ENCODE data around the gene LEAP2. TPM values are rescaled to one million over a fixed set of nuclear protein-coding genes. Genes with fewer than 3 reads are reported as not detected.

LEAP2 gene
- total and polyA plus RNA-seq, 2 of the 4 experiments (the other 2 are of a cell fraction) = under 0.01 to 0.36 TPM

GRCh38 chr5:132865668-132866341 lies 7.7 kb upstream of the LEAP2 start:
- Histone ChIP-seq H4K91ac (ENCODE audit: insufficient read depth, low read depth, low read length) (peak overlapping the region; percentile 47), H3K23ac (ENCODE audit: low read depth, low read length) (peak overlapping the region; percentile 54; the same call in 1 of the 2 replicates), H3K56ac (ENCODE audit: extremely low read depth, insufficient read depth, low read length) (peak overlapping the region; percentile 62; the same call in 1 of the 2 replicates), H3K79me1 (ENCODE audit: low read depth in 1 of 2, low read length in 2 of 2) (peaks cover 9 to 28% of the 10 kb centered on the region in 2 experiments), H3K27me3 (ENCODE audit: control insufficient read depth, insufficient read depth, low read length) (no peaks in the 10 kb centered on the region), H3K9me1 (ENCODE audit: insufficient read depth, low read length) (peaks cover 5% of the 10 kb centered on the region), H3K4me2 (ENCODE audit: low read depth, low read length) (peak overlapping the region; percentile 36), H3K36me3 (ENCODE audit: control insufficient read depth, insufficient read depth, low read length) (peaks cover 16% of the 10 kb centered on the region), H4K5ac (ENCODE audit: low read depth, low read length) (peak overlapping the region; percentile 89), H2AK9ac (replicated peaks; ENCODE audit: low read depth, low read length, poor library complexity) (peak overlapping the region; percentile 76), H3K4me3 (ENCODE audit: insufficient read depth, low read depth, low read length) (peak overlapping the region; percentile 81), H3K4me1 (ENCODE audit: control insufficient read depth, insufficient read depth, low read length) (peaks cover 3% of the 10 kb centered on the region; the same call in 1 of the 2 replicates), H4K20me1 (ENCODE audit: insufficient read depth, low read length) (peaks cover 13% of the 10 kb centered on the region; the same call in 1 of the 2 replicates), H2BK15ac (ENCODE audit: low read depth, low read length) (no peak overlapping the region), H2BK120ac (ENCODE audit: low read depth, low read length) (peak overlapping the region; percentile 56), H2BK20ac (ENCODE audit: low read depth, low read length) (no peak overlapping the region), H3K14ac (replicated peaks; ENCODE audit: low read depth, low read length) (peak overlapping the region; percentile 67), H2BK5ac (ENCODE audit: low read depth, low read length, poor library complexity, severe bottlenecking) (peak overlapping the region; percentile 53), H3K4ac (ENCODE audit: low read depth, low read length) (peak overlapping the region; percentile 68), H2AFZ (replicated peaks; ENCODE audit: low read length, poor library complexity) (peak overlapping the region; percentile 97), H3K27ac (ENCODE audit: insufficient read depth, low read length) (peak overlapping the region; percentile 68), H2AK5ac (ENCODE audit: low read depth, low read length) (peak overlapping the region; percentile 32), H4K8ac (ENCODE audit: low read depth in 2 of 2, low read length in 2 of 2) (peak overlapping the region; percentile 77 to 91), H3K9me3 (ENCODE audit: control insufficient read depth, insufficient read depth, low read length) (no peaks in the 10 kb centered on the region), H3K18ac (ENCODE audit: low read depth, low read length) (peak overlapping the region; percentile 1; the same call in 1 of the 2 replicates), H3K9ac (ENCODE audit: low read depth, low read length) (peak overlapping the region; percentile 56)
- WGBS, 2 experiments (ENCODE audit: extremely low coverage in 2 of 2, insufficient read length in 1 of 2) = 8% methylated on average over 8 of the region's 30 CpGs; no CpG with 5 or more reads in 1 of the 2 experiments
- dilution Hi-C loops (cut with HindIII; ENCODE audit: low sequenced_read_pairs, unreplicated experiment) = no loop called here
- CTCF ChIA-PET = interaction anchor here (0.7 to 2.0 kb wide), 4 partner anchors 10 to 37 kb away, joined by 3 to 7 read pairs (median 4); partner anchors contain the start of gene SHROOM1
- DNase-seq (no peak), ATAC-seq (ENCODE audit: low read depth) (no peak)
- POLR2A ChIA-PET (ENCODE audit: unreplicated experiment) = interaction anchor here (1.4 kb wide), 1 partner anchor 84 kb away, joined by 4 read pairs; no protein-coding TSS in a partner anchor
- no TSS peak for BruUV-seq (replicated peaks)
- intact Hi-C loops (cut with micrococcal nuclease) = loop anchor here (1.0 to 5.0 kb wide), 3 partner anchors 36 to 481 kb away; partner anchors contain the start of gene SHROOM1
- in situ Hi-C loops (cut with MboI; ENCODE audit: low sequenced_read_pairs) = no loop called here
- TF ChIP-seq MAZ (IDR thresholded peaks at IDR 0.05; ENCODE audit: borderline replicate concordance, low read depth, low read length) = no peak
- no peak for TF ChIP-seq RCOR1 (IDR thresholded peaks at IDR 0.05; ENCODE audit: insufficient replicate concordance, low read length)
- TF ChIP-seq NFE2L2 (IDR thresholded peaks at IDR 0.05; ENCODE audit: low read depth, low read length) = no peak
- TF ChIP-seq USF2 (IDR thresholded peaks at IDR 0.05; ENCODE audit: low read depth, low read length) = no peak
- TF ChIP-seq FOS (IDR thresholded peaks at IDR 0.05; ENCODE audit: low read depth, low read length) = no peak
- no peak for TF ChIP-seq POLR2A (IDR thresholded peaks at IDR 0.05; ENCODE audit: low read depth, low read length)
